ENCODE data around the gene CNNM2.

Gene CNNM2

GRCh38 chr10:103045961-103046360 lies 127.9 kb downstream of the CNNM2 start:
- DNase-seq (ENCODE audit: insufficient read length, low spot score) (no peak), FAIRE-seq (no peak)
- TF ChIP-seq, protein P1, sequence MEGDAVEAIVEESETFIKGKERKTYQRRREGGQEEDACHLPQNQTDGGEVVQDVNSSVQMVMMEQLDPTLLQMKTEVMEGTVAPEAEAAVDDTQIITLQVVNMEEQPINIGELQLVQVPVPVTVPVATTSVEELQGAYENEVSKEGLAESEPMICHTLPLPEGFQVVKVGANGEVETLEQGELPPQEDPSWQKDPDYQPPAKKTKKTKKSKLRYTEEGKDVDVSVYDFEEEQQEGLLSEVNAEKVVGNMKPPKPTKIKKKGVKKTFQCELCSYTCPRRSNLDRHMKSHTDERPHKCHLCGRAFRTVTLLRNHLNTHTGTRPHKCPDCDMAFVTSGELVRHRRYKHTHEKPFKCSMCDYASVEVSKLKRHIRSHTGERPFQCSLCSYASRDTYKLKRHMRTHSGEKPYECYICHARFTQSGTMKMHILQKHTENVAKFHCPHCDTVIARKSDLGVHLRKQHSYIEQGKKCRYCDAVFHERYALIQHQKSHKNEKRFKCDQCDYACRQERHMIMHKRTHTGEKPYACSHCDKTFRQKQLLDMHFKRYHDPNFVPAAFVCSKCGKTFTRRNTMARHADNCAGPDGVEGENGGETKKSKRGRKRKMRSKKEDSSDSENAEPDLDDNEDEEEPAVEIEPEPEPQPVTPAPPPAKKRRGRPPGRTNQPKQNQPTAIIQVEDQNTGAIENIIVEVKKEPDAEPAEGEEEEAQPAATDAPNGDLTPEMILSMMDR (IDR thresholded peaks at IDR 0.05; ENCODE audit: insufficient read depth, missing control alignments) = no peak

- TF ChIP-seq, protein P1 (IDR thresholded peaks at IDR 0.05; ENCODE audit: insufficient read depth, missing control alignments) = no peak
- FAIRE-seq (no peak), DNase-seq (ENCODE audit: insufficient read length, low spot score) (no peak)
Observed at GRCh38 chr10:103047381-103047780, 129.3 kb downstream of the CNNM2 start.

- TF ChIP-seq, protein P1 (IDR thresholded peaks at IDR 0.05; ENCODE audit: insufficient read depth, missing control alignments) = no peak
- DNase-seq (ENCODE audit: insufficient read length, low spot score) (no peak), FAIRE-seq (no peak)
Observed at GRCh38 chr10:103049237-103049636, 131.1 kb downstream of the CNNM2 start.

DNA sequence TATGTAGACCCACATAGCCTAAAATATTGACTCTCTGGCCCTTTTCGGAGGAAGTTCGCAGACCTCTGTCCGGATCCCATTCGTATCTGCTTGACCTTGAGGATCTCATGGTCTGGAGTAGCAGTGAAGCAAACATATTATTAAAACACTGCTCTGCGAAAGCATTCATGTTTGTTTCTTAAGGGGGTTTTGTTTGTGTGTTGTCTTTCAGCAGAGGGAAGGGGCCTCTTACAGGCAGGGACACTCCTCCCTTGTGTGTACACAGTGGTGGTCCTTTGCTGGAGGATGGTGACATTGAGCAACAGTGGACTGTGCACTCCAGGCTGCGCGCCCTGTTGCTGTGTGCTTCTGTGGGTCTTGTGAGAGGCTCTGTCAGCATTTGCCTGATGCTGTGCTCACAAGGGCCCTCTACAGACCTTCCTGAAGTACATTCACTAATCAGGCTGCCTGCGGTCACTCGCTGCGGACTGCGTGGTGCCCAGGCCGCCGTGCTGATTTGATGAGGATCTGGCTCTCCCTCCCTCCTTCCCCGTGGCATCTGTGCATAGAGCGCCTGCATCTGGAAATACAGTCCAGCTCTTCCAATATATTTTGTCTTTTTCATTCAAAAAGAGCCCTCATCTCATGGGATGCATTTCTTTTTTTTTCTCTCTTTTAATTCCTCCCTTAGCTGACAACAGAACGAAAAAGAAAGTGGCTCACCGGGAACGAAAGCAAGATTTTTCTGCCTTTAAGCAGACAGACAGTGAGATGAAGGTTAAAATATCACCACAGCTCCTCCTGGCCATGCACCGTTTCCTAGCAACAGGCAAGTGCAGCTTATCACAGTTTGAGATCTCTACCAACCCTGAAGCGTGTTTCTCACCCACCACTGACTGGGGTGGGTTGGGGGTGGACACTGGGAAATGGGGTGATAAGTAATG lies 135.8 kb downstream of the CNNM2 start:
- DNase-seq (ENCODE audit: insufficient read length, low spot score) (no peak), FAIRE-seq (no peak)
- TF ChIP-seq, protein P1 (IDR thresholded peaks at IDR 0.05; ENCODE audit: insufficient read depth, missing control alignments) = peak; percentile 15

DNA sequence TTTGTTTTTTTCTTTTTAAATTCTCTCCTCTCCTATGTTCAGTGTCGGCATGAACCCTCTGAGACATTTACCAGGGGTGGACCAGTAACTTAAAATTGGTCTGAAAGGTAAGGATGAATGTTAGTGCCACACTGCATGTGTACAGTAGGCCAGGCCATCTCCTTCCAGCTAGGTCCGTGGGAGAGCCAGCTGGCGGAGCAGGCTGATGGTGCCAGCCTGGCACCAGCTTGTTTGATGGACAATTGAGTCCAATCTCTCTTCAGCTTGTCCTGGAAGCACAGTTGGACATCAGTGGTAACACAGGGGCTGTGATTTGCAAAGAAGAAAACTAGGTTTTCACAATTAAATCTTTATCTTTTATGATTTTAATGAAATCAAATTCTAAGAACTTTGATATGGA lies 136.5 kb downstream of the CNNM2 start:
- DNase-seq (ENCODE audit: insufficient read length, low spot score) = no peak
- no peak for FAIRE-seq
- TF ChIP-seq, protein P1 (IDR thresholded peaks at IDR 0.05; ENCODE audit: insufficient read depth, missing control alignments) = no peak

DNA sequence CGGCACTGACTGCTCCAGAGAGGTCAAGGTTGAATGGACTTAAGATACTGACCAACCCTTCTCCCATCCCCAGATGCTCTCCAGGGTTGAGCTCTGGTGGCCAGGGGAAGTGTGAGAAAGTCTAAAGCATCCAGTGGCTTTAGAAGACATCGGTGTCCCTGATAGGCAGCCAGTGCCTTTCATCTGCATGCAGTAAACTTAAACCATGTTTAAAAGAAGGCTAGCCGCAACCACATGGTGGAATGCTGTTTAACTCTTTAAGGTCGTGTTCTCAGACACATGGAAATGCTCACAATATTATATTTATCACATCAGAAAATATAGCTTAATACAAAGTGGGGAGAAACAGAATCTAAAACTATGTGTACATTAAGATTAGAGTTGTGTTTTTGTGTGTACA lies 137.0 kb downstream of the CNNM2 start:
- FAIRE-seq = no peak
- no peak for DNase-seq (ENCODE audit: insufficient read length, low spot score)
- TF ChIP-seq, protein P1 (IDR thresholded peaks at IDR 0.05; ENCODE audit: insufficient read depth, missing control alignments) = no peak

DNA sequence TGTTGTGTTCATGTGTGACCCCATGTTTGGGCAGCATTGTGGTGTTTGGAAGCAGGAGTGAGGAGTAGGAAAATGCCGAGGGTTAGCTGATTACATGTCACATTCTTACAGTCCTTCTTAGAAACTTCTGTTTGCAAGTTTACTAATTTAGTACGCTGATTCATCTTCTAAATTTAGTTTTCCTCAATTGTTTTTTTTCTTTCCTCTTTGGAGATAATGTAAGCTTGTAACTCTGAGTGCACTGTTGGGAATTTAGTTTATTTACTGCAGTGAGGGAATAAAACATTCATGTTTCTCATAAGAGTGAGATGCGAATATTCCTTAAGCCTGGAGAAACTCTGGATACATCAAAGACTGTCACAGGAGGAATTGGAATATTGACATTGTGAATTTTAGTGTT lies 139.9 kb downstream of the CNNM2 start:
- TF ChIP-seq, protein P1 (IDR thresholded peaks at IDR 0.05; ENCODE audit: insufficient read depth, missing control alignments) = no peak
- no peak for FAIRE-seq
- DNase-seq (ENCODE audit: insufficient read length, low spot score) = no peak
